Measurements from ENCODE around the gene TMEM37.

Gene TMEM37

GRCh38 chr2:119431155-119431975, at the start of gene TMEM37:
TSS of gene TMEM37 (plus strand) at chr2:119431854. CDS start at chr2:119431904, 50 bp downstream.
- CTCF ChIA-PET = interaction anchor here (0.5 kb wide), 1 partner anchor 483 kb away, joined by 3 read pairs; no protein-coding TSS in a partner anchor
- peak; percentile 75 for DNase-seq (ENCODE audit: low spot score)
- POLR2A ChIA-PET (ENCODE audit: low non-redundant PET) = no interaction called here
- no peak within 1 kb of the TSS for H3K27ac ChIP-seq
- no peak for TF ChIP-seq CTCF (conservative IDR thresholded peaks at IDR 0.05; ENCODE audit: low read depth)

GRCh38 chr2:119383410-119384140, 48.1 kb upstream of the TMEM37 start:
- no peak for TF ChIP-seq CTCF (conservative IDR thresholded peaks at IDR 0.05; ENCODE audit: low read depth)
- CTCF ChIA-PET = no interaction called here
- no peak for DNase-seq (ENCODE audit: low spot score)
- H3K27ac ChIP-seq = no peak overlapping the region
- POLR2A ChIA-PET (ENCODE audit: low non-redundant PET) = no interaction called here

- TF ChIP-seq CTCF (conservative IDR thresholded peaks at IDR 0.05; ENCODE audit: low read depth) = no peak
- POLR2A ChIA-PET (ENCODE audit: low non-redundant PET) = no interaction called here
- DNase-seq (ENCODE audit: low spot score) = no peak
- H3K27ac ChIP-seq = no peak overlapping the region
- CTCF ChIA-PET = interaction anchor here (0.6 kb wide), 1 partner anchor 1210 kb away, joined by 3 read pairs; no protein-coding TSS in a partner anchor
Observed at GRCh38 chr2:119384971-119385370, 46.7 kb upstream of the TMEM37 start.

- no peak overlapping the region for H3K27ac ChIP-seq
- DNase-seq (ENCODE audit: low spot score) = no peak
- no peak for TF ChIP-seq CTCF (conservative IDR thresholded peaks at IDR 0.05; ENCODE audit: low read depth)
- ChIA-PET POLR2A (ENCODE audit: low non-redundant PET) (no interaction called here), CTCF (no interaction called here)
Observed at GRCh38 chr2:119385466-119385865, 46.2 kb upstream of the TMEM37 start.

- ChIA-PET POLR2A (ENCODE audit: low non-redundant PET) (no interaction called here), CTCF (interaction anchor here (0.7 kb wide), 1 partner anchor 98 kb away, joined by 5 read pairs; no protein-coding TSS in a partner anchor)
- peak overlapping the region; percentile 64 for H3K27ac ChIP-seq
- no peak for DNase-seq (ENCODE audit: low spot score)
- TF ChIP-seq CTCF (conservative IDR thresholded peaks at IDR 0.05; ENCODE audit: low read depth) = no peak
Observed at GRCh38 chr2:119387381-119388129, 44.1 kb upstream of the TMEM37 start.
